ENCODE data around the gene TMEM132D. TPM values are rescaled to one million over a fixed set of nuclear protein-coding genes. Genes with fewer than 3 reads are reported as not detected.

TMEM132D gene
- total RNA-seq, 4 donors from 2014 or later: 0.17 TPM; not detected in 3

DNA sequence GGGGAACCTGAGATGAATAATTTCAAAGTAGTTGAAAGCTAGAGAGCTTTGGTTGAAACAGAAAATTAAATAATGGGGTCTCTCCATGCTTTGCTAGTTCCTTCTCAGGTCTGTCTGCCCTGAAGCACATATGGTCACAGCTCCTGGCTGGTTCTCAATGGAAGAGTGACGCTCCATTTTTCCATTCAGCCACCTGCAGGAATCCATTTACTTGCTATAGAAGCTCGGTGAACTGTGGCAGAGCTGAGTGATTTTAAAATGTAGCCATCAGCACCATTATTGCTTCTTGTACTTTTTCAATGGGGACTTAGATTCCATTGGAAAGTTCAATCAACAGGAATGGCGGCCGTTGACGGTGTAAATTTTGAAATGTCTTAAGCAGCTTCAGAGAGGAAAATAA is 525.3 kb downstream of the TMEM132D start:
- no peak overlapping the region for H3K27ac ChIP-seq (replicated peaks in 1 of 4)

DNA sequence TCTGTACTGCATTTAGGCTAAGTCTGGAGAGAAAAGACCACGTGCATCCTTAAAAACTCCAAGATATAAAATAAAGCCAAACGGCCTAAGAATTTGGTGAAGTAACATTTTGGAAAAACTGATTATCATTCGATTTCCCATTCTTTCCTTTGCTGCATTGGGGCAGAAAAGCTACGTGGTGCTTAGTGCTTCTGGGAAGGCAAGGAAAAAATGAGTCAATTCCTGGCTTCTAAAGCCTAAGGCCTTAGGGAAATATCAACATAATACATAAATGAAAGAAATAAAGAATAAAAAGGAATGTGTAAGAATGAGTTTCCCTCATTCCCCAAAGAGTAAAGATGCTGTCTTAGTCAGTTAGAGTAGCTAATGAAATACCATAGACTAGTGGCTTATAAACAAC is 530.1 kb downstream of the TMEM132D start:
- TF ChIP-seq, protein P1, sequence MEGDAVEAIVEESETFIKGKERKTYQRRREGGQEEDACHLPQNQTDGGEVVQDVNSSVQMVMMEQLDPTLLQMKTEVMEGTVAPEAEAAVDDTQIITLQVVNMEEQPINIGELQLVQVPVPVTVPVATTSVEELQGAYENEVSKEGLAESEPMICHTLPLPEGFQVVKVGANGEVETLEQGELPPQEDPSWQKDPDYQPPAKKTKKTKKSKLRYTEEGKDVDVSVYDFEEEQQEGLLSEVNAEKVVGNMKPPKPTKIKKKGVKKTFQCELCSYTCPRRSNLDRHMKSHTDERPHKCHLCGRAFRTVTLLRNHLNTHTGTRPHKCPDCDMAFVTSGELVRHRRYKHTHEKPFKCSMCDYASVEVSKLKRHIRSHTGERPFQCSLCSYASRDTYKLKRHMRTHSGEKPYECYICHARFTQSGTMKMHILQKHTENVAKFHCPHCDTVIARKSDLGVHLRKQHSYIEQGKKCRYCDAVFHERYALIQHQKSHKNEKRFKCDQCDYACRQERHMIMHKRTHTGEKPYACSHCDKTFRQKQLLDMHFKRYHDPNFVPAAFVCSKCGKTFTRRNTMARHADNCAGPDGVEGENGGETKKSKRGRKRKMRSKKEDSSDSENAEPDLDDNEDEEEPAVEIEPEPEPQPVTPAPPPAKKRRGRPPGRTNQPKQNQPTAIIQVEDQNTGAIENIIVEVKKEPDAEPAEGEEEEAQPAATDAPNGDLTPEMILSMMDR (IDR thresholded peaks at IDR 0.05): no peak
- TF ChIP-seq POLR2AphosphoS5 (IDR thresholded peaks at IDR 0.05) (no peak), POLR2A (IDR thresholded peaks at IDR 0.05; ENCODE audit: low read depth) (no peak), EP300 (IDR thresholded peaks at IDR 0.05) (no peak)
- H3K36me3 ChIP-seq: no peaks in the 10 kb centered on the region
- no peak overlapping the region for H3K4me3 ChIP-seq
- WGBS: 76% methylated on average over 4 of the region's 4 CpGs
- intact Hi-C loops (cut with DNase I): no loop called here
- peaks cover 0 to 13% (median 0%) of the 10 kb centered on the region in 4 donors for H3K9me3 ChIP-seq
- no peaks in the 10 kb centered on the region for H3K27me3 ChIP-seq
- no peaks in the 10 kb centered on the region for H3K4me1 ChIP-seq
- H3K27ac ChIP-seq (replicated peaks in 1 of 4): no peak overlapping the region
- no peak for DNase-seq (ENCODE audit: extremely low spot score)

More for the DNA sequence above, 525.3 kb downstream of the TMEM132D start:
- DNase-seq (ENCODE audit: extremely low spot score): no peak
- Histone ChIP-seq H3K4me1 (no peaks in the 10 kb centered on the region), H3K9me3 (peaks cover 0 to 3% (median 0%) of the 10 kb centered on the region in 4 donors), H3K36me3 (no peaks in the 10 kb centered on the region), H3K27me3 (peaks cover 0 to 10% (median 0%) of the 10 kb centered on the region in 4 donors), H3K4me3 (no peak overlapping the region)
- TF ChIP-seq POLR2AphosphoS5 (IDR thresholded peaks at IDR 0.05) (no peak), EP300 (IDR thresholded peaks at IDR 0.05) (no peak), POLR2A (IDR thresholded peaks at IDR 0.05; ENCODE audit: low read depth) (no peak)
- TF ChIP-seq, protein P1 (IDR thresholded peaks at IDR 0.05): no peak
- intact Hi-C loops (cut with DNase I): no loop called here
- 80% methylated on average over 5 of the region's 5 CpGs for WGBS

DNA sequence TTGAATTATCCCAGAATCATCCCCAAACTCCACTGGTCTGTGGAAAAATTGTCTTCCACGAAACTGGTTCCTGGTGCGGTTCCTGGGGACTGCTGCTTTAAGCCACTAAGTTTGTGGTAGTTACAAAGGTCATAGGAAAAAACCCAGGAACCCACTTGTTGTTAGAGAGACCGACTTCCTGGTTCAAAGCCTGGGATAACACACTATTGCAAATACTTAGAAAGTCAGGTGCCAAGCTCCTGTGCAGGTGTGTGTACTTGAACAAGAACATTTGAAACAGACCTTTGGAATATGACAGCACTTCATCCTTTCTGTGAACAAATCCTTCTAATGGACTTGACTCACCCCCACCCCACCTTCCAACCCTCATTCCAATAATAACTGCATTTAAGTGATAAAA is 530.9 kb downstream of the TMEM132D start:
- H3K9me3 ChIP-seq: peaks cover 0 to 13% (median 0%) of the 10 kb centered on the region in 4 donors
- H3K36me3 ChIP-seq: no peaks in the 10 kb centered on the region
- TF ChIP-seq EP300 (IDR thresholded peaks at IDR 0.05) (no peak), POLR2AphosphoS5 (IDR thresholded peaks at IDR 0.05) (no peak), POLR2A (IDR thresholded peaks at IDR 0.05; ENCODE audit: low read depth) (no peak)
- TF ChIP-seq, protein P1 (IDR thresholded peaks at IDR 0.05): no peak
- DNase-seq (ENCODE audit: extremely low spot score): no peak
- no peaks in the 10 kb centered on the region for H3K27me3 ChIP-seq
- intact Hi-C loops (cut with DNase I): no loop called here
- H3K4me3 ChIP-seq: no peak overlapping the region
- 80% methylated on average over 3 of the region's 3 CpGs for WGBS
- H3K4me1 ChIP-seq: no peaks in the 10 kb centered on the region
- no peak overlapping the region for H3K27ac ChIP-seq (replicated peaks in 1 of 4)

DNA sequence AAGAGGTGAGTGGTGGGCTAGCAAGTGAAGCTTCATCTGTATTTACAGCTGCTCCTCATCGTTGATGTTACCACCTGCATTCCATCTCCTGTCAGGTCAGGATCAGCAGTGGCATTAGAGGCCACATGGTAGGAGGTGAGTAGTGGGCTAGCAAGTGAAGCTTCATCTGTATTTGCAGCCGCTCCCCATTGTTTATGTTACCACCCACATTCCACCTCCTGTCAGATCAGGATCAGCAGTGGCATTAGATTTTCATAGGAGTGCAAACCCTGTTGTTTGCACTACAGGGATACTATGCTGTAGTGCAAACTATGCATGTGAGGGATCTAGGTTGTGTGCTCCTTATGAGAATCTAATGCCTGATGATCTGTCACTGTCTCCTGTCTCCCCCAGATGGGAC is 531.5 kb downstream of the TMEM132D start:
- Histone ChIP-seq H3K9me3 (peaks cover 0 to 15% (median 0%) of the 10 kb centered on the region in 4 donors), H3K27me3 (peaks cover 0 to 1% (median 0%) of the 10 kb centered on the region in 4 donors), H3K27ac (replicated peaks in 1 of 4) (no peak overlapping the region), H3K4me3 (no peak overlapping the region), H3K4me1 (no peaks in the 10 kb centered on the region), H3K36me3 (no peaks in the 10 kb centered on the region)
- WGBS: 62% methylated on average over 2 of the region's 2 CpGs
- TF ChIP-seq POLR2A (IDR thresholded peaks at IDR 0.05; ENCODE audit: low read depth) (no peak), EP300 (IDR thresholded peaks at IDR 0.05) (no peak), POLR2AphosphoS5 (IDR thresholded peaks at IDR 0.05) (no peak)
- TF ChIP-seq, protein P1 (IDR thresholded peaks at IDR 0.05): no peak
- intact Hi-C loops (cut with DNase I): no loop called here
- no peak for DNase-seq (ENCODE audit: extremely low spot score)

DNA sequence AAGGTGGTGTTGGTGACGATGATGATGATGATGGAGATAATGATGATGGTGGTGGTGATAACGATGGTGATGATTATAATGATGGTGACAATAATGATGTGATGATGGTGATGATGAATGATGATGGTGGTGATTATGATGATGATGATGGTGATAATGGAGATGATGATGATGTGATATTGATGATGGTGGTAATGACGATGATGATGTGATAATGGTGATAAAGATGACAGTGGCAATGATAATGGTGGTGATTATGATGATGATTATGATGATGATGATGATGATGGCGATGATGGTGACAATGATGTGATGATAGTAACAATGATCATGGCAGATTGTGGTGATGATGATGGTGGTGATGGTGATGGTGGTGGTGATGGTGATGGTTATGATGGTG is 532.6 kb downstream of the TMEM132D start:
- intact Hi-C loops (cut with DNase I): no loop called here
- H3K27ac ChIP-seq (replicated peaks in 1 of 4): no peak overlapping the region
- H3K4me1 ChIP-seq: no peaks in the 10 kb centered on the region
- H3K9me3 ChIP-seq: peaks cover 0 to 14% (median 0%) of the 10 kb centered on the region in 4 donors
- no peaks in the 10 kb centered on the region for H3K36me3 ChIP-seq
- H3K27me3 ChIP-seq: peaks cover 0 to 11% (median 0%) of the 10 kb centered on the region in 4 donors
- TF ChIP-seq EP300 (IDR thresholded peaks at IDR 0.05): no peak
- TF ChIP-seq POLR2A (IDR thresholded peaks at IDR 0.05; ENCODE audit: low read depth): no peak
- no peak for TF ChIP-seq POLR2AphosphoS5 (IDR thresholded peaks at IDR 0.05)
- TF ChIP-seq, protein P1 (IDR thresholded peaks at IDR 0.05): no peak
- DNase-seq (ENCODE audit: extremely low spot score): no peak
- WGBS: 80% methylated on average over 4 of the region's 4 CpGs
- H3K4me3 ChIP-seq: no peak overlapping the region
